H54 (cell line): Measurements from ENCODE around the gene IDE.
"Not testable (repeated sequence)": the region's sequence is repeated elsewhere in the genome, so short reads cannot be mapped to it uniquely, and the experiment has no call there.

Source experiments
- DNase-seq: peaks from one replicate; pipeline ENCODE4 v3.0.0; 2011; ENCODE audit warnings: low spot score, mixed read lengths; ENCODE audit not compliant: insufficient read length
- FAIRE-seq: peaks from 3 replicates; lab custom pipeline; 2011; peaks lifted over from hg19 to GRCh38; lab: Jason Lieb, UNC
- POLR2A ChIP-seq: IDR thresholded peaks from 2 replicates; pipeline ENCODE4 v1.6.1; 2011; ENCODE audit warnings: low read depth, mild to moderate bottlenecking, low read length

IDE gene

DNA sequence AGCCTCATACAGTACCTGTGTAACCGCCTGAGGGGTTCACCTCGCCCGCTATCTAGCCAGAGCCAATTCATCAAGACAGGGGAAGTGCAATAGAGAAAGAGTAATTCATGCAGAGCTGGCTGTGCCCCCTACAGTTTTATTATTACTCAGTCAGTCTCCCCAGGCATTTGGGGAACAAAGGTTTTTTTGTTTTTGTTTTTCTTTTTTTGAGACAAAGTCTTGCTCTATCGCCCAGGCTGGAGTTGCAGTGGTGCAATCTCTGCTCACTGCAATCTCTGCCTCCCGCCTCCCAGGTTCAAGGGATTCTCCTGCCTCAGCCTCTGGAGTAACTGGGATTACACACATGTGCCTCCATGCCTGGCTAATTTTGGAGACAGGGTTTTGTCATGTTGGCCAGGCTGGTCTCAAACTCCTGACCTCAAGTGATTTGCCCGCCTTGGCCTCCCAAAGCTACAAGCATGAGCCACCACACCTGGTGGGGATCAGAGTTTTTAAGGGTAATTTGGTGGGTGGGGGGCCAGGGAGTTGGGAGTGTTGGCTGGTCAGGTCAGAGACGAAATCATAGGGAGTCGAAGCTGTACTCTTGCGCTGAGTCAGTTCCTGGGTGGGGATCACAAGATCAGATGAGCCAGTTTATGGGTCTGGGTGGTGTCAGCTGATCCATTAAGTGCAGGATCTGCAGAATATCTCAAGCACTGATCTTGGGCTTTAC lies 166.4 kb downstream of the IDE start:
- no peak for TF ChIP-seq POLR2A
- DNase-seq (peak; percentile 37), FAIRE-seq (peak; percentile 96)

DNA sequence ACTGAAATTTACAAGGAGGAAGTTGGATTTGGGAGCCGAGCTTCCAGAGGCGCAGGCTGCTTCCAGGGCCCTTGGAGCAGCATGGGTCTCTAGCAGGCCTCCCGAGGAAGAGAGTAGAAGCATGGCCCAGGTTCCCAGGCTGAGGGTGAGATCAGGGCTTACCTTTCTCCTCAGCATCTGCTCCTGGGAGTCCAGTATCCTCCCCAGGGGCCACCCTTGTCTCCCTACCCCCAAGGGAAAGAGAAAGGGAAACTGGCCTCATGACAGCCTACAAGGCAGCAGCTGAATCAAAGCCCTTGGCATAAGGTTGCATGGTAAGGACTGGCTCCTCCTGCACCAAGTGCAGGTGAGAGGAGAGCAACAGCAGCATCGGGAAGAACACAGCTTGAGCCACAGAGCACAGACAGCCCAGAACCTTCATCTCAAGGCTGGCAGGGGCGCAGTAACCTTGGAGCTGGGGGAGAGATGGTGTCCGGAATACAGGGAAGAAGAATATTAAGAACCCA lies 168.4 kb downstream of the IDE start:
- no peak for FAIRE-seq
- no peak for TF ChIP-seq POLR2A
- DNase-seq: no peak

DNA sequence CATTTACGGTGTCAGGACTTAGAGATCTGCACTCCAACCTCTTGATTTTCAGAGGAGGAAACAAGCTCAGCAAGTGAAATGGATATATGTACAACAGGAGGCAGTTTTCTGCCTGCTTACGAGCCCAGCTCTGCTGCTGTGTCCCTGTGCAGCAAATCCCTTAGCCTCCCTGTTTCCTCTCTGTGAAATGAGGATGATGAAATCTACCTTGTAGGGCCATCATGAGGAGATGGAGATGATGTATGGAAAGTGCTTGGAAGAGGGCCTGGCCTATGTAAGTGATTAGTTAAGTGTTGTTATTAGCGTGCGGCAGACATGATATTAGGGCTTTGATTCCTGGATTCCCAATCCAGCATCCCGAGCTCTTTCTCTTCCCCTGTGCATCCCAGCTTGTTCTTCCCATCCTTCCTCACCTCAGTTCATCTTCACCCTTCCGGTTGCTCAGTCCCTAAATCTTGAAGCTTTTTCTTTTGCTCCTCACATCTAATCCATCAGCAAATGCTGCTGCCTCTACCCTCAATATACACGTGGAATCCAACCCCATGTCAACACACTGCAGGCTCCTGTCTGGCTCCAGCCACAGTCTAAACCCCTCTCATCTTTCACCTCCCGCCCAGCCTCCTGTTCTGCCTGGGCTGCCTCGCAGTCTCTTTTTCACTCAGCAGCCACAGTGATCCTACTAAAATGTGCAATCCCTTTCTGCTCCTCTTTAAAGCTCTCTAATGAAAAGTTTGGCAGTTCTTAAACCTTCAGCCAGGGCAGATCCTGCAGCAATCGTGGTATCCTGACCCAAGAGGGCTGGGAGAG lies 169.1 kb downstream of the IDE start:
- no peak for FAIRE-seq
- no peak for DNase-seq
- TF ChIP-seq POLR2A: no peak

DNA sequence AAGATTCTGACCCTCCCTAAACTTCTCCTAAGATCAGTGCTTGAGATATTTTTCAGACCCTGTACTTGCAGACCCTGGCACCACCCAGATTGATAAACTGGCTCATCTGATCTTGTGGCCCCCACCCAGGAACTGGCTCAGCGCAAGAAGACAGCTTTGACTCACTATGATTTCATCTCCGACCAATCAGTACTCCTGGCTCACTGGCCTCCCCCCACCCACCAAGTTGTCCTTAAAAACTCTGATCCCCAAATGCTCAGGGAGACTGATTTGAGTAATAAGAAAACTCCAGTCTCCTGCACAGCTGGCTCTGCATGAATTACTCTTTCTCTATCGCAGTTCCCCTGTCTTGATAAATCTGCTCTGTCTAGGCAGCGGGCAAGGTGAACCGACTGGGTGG lies 171.7 kb downstream of the IDE start:
- FAIRE-seq, DNase-seq: not testable (repeated sequence)
